Measurements from ENCODE around the gene SKI.

Gene SKI

DNA sequence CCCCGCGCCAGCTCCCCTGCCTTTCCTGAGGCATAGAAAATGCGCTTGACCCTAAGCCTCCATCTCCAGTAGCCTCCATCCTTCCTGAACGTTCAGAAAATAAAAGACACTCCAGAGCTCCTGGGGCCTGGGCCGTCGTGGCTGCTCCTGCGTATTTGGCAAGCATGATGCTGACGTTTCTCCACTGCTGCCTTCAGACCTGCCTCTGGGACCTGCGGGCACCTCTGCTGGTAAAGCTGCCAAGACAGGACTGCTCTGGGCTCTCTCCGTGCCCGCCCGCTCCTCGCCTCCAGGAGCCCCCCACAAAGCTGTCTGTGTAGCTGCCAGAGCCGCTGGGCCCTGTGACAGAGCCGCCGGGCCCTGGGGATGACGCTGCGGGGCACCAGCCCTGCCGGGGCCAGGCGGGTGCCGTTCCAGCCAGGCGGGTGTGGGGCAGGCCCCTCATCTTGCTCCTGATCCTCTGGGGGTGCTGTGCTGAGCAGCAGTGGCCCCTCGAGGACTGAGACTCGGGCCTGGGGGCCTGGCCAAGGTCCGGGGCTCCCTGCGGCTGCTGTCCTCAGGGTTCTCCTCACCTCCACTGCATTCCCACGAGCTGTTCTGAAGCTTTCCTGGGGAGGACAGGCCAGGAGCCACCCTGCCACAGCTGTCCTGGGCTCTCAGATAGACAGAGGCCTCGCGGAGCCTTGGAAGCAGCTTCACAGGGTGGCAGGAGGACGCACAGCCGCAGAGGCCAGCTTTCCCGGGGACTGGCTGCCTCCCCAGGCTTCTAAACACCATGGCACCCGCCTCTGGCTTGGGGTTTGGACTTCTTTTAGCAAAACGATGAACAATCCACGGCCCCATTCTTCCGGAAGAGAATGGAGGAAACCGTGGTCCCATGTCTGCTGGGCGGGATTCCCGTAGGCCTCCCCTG, 115.2 kb downstream of the SKI start:
- no peaks in the 10 kb centered on the region for H3K27me3 ChIP-seq (ENCODE audit: control insufficient read depth, insufficient read depth, low read length)
- no peaks in the 10 kb centered on the region for H3K9me3 ChIP-seq (ENCODE audit: control insufficient read depth, low read length)
- no peaks in the 10 kb centered on the region for H3K4me1 ChIP-seq (ENCODE audit: control insufficient read depth, insufficient read depth, low read length)
- H3K4me3 ChIP-seq (ENCODE audit: low read length) = no peak overlapping the region
- no peak overlapping the region for H3K9ac ChIP-seq (ENCODE audit: low read length)
- H3K36me3 ChIP-seq (ENCODE audit: control insufficient read depth, insufficient read depth, low read length) = no peaks in the 10 kb centered on the region

DNA sequence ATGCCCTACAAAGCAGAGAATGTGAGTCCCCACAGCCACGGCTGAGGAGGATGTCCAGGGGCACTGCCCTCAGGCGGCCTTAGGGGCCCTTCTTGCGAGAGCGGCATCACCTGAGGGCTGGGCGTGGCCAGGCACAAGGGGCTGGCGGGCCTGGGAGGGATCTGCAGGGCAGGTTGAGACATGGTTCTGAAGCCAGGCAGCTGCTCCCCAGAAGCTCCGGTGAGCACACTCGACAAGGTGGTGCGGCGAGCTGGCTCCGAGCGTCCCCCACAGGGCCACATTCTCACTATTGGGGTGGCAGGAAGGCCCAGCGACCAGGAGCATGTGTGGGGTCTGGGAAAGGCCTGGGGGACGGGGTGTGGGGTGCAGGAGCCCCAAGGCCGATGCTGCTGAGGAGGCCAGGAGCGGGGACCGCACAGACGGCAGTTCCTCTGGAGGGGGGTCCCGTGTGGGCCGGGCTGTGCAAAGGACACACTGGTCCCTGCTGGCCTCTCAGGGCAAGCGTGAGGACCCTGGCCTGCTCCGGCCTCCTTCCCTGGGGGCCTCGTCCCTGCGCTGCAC, 116.1 kb downstream of the SKI start:
- Histone ChIP-seq H3K36me3 (ENCODE audit: control insufficient read depth, insufficient read depth, low read length) (no peaks in the 10 kb centered on the region), H3K9me3 (ENCODE audit: control insufficient read depth, low read length) (no peaks in the 10 kb centered on the region), H3K4me1 (ENCODE audit: control insufficient read depth, insufficient read depth, low read length) (no peaks in the 10 kb centered on the region), H3K27me3 (ENCODE audit: control insufficient read depth, insufficient read depth, low read length) (no peaks in the 10 kb centered on the region), H3K4me3 (ENCODE audit: low read length) (no peak overlapping the region), H3K9ac (ENCODE audit: low read length) (no peak overlapping the region)

DNA sequence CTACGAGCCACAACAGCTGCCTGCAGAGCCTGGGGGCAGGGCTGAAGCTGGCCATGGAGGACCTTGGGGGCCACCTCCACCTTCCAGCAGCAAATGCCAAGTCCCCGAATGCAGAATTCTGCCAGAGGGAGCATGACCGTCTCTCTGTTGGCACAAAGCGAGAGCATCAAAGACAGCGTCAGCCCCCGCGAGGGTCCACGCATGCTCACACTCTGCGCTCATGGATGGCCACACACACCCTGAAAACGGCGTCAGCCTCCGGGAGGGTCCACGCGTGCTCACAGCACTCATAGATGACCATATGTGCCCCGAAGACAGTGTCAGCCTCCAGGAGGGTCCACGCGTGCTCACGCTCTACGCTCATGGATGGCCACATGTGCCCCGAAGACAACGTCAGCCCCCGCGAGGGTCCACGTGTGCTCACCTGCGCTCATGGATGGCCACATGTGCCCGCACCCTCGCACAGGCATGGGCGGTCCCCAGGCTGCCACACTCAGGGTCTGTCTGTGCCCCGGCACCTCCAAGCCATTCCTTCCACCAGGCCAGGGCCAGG, 116.7 kb downstream of the SKI start:
- Histone ChIP-seq H3K9ac (ENCODE audit: low read length) (no peak overlapping the region), H3K9me3 (ENCODE audit: control insufficient read depth, low read length) (no peaks in the 10 kb centered on the region), H3K36me3 (ENCODE audit: control insufficient read depth, insufficient read depth, low read length) (no peaks in the 10 kb centered on the region), H3K4me1 (ENCODE audit: control insufficient read depth, insufficient read depth, low read length) (no peaks in the 10 kb centered on the region), H3K4me3 (ENCODE audit: low read length) (no peak overlapping the region), H3K27me3 (ENCODE audit: control insufficient read depth, insufficient read depth, low read length) (no peaks in the 10 kb centered on the region)

DNA sequence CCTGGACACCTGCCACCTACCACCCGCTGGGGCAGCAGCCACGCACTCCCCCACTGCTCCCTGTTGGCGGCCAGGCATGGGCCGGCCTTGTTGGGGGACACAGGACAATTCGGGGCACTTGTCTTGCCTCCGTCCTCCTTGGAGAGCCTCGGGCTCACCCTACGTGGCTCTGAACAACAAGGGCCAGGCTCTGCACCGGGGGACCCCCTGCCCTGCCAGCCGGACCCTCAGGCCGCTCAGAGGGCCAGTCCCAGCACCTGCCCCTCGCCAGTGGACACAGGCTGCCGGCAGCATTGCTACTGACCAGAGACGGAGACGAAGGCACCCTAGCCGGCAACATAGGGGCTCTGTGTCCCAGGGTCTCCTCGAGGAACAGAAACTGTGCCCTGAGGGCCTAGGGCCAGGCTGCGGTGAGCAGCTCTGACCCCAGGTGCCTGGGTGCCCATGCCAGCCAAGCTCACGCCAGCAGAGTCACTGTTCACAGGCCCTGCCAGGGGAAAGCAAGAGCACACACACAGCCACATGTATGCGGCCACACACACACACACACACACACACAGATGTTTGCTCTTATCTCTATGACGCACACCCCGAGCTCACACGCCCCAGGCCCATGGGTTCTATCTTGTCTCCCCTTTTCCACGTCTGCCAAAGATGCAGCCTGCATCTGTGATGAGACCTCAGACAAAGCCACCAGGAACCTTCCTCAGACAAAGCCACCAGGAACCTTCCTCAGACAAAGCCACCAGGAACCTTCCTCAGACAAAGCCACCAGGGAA, 117.4 kb downstream of the SKI start:
- no peaks in the 10 kb centered on the region for H3K9me3 ChIP-seq (ENCODE audit: control insufficient read depth, low read length)

DNA sequence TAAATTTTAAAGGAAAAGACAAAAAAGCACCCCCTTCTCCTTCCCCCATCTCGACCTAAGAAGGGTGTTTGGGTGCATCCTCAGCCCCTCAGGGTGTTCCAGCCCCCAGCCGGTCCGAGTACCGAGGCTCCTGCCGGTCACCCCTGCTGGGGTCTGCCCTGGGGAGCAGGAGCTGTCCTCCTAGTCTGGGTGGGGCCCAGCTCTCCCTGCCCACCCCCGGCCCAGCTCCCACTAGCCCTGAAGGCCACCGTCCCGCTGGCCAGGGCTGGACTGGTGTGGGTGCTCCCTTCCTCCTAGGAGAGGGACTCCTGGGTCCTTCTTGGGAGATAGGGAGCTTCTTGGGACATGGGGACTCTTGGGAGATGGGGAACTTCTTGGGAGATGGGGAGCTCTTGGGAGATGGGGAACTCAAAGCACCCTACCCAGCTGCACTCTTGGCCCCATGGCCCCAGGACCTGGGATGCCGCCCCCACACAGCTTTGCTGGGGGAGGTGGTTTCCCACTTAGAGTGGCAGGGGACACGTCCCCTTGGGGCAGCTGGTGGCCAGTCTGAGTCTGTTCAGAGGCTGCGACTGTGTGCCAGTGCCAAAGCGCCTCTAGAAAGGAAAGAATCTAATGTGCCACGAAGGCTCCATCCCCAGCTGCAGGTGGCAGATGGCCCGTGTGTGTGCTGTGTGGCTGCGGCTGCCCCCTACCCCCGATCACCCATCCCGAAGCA, 118.7 kb downstream of the SKI start:
- H3K9ac ChIP-seq (ENCODE audit: low read length) = no peak overlapping the region
- no peak overlapping the region for H3K4me3 ChIP-seq (ENCODE audit: low read length)
- no peaks in the 10 kb centered on the region for H3K4me1 ChIP-seq (ENCODE audit: control insufficient read depth, insufficient read depth, low read length)
- no peaks in the 10 kb centered on the region for H3K27me3 ChIP-seq (ENCODE audit: control insufficient read depth, insufficient read depth, low read length)
- H3K9me3 ChIP-seq (ENCODE audit: control insufficient read depth, low read length) = no peaks in the 10 kb centered on the region
- H3K36me3 ChIP-seq (ENCODE audit: control insufficient read depth, insufficient read depth, low read length) = no peaks in the 10 kb centered on the region

More for the DNA sequence above, 117.4 kb downstream of the SKI start:
- Histone ChIP-seq H3K4me1 (ENCODE audit: control insufficient read depth, insufficient read depth, low read length) (no peaks in the 10 kb centered on the region), H3K4me3 (ENCODE audit: low read length) (no peak overlapping the region), H3K9ac (ENCODE audit: low read length) (no peak overlapping the region), H3K27me3 (ENCODE audit: control insufficient read depth, insufficient read depth, low read length) (no peaks in the 10 kb centered on the region), H3K36me3 (ENCODE audit: control insufficient read depth, insufficient read depth, low read length) (no peaks in the 10 kb centered on the region)

DNA sequence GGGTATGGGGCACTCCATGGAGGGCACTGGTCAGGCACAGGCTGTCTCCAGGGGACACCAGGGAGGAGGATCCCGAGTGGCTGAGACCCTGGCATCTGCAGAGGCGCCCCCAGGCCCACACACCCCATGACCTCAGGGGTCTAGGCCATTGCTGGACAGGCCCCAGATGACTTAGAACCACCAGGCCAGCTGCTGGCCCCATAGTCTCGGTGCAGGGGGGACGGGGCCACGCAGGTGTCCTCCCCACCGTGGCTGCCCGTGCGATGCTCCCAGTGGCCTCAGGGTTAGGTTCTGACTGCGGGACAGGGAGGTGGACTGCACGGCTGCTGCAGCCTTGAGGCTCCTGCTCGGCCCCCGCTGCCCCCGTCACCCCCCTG, 119.3 kb downstream of the SKI start:
- Histone ChIP-seq H3K36me3 (ENCODE audit: control insufficient read depth, insufficient read depth, low read length) (no peaks in the 10 kb centered on the region), H3K9ac (ENCODE audit: low read length) (no peak overlapping the region), H3K9me3 (ENCODE audit: control insufficient read depth, low read length) (no peaks in the 10 kb centered on the region), H3K4me1 (ENCODE audit: control insufficient read depth, insufficient read depth, low read length) (no peaks in the 10 kb centered on the region), H3K4me3 (ENCODE audit: low read length) (no peak overlapping the region), H3K27me3 (ENCODE audit: control insufficient read depth, insufficient read depth, low read length) (no peaks in the 10 kb centered on the region)

DNA sequence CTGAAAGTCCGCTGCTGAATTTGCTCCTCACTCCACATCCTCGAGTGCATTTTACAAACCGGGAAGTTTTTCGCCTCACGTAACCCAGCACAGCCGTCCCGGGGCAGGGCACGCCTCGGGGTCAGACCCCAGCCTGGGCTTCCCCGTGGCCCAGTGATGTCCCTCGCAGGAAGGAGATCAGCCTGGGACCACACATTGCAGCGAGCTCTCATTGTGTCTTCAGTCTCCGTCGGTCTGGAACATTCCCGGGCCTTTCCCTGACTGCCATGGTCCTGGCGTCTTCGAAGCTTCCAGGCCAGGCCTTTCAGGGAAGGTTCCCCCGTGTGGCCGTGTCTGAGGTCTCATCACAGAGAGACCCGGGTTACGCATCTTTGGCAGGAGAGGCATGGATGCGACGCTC, 119.8 kb downstream of the SKI start:
- Histone ChIP-seq H3K9me3 (ENCODE audit: control insufficient read depth, low read length) (no peaks in the 10 kb centered on the region), H3K36me3 (ENCODE audit: control insufficient read depth, insufficient read depth, low read length) (no peaks in the 10 kb centered on the region), H3K27me3 (ENCODE audit: control insufficient read depth, insufficient read depth, low read length) (no peaks in the 10 kb centered on the region), H3K9ac (ENCODE audit: low read length) (no peak overlapping the region), H3K4me1 (ENCODE audit: control insufficient read depth, insufficient read depth, low read length) (peaks cover 2% of the 10 kb centered on the region), H3K4me3 (ENCODE audit: low read length) (no peak overlapping the region)

DNA sequence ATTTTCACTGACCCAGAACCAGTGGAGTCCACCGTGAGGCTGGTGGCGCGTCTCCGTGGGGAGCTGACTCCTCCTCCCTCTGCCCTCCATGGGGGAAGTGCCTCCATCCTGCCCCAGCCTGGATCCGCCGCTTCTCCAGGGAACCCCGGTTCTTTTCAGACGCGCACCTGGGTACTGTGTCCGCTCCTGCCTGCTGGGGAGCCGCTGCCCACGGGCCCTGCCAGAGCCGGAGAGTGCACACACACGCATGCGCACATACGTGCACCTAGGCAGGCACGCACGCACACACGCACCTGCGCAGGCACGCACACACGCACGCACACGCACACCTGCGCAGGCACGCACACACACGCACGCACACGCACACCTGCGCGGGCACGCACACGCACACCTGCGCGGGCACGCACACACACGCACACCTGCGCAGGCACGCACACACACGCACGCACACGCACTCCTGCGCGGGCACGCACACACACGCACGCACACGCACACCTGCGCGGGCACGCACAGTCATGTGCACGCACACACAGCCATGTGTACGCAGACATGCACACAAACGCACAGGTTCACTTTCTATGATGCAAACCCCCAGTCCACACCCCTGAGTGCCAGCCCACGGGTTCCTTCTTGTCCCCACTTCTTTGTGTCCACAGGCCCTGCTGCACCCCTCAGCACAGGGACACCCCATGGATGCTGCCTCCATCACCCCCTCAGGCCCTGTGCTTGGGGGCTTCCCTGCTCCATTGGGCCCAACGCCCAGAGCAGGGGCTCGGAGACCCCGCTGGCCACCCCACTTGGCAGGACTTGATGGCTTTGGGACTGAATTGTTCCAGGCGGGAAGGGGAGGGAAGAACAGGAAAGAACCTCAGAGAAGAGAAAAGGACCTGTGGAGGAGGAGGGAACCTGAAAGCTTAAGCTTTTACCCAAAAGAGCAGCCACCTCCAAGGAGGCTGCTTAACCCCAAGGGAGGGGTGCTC, 120.5 kb downstream of the SKI start:
- no peaks in the 10 kb centered on the region for H3K27me3 ChIP-seq (ENCODE audit: control insufficient read depth, insufficient read depth, low read length)
- no peak overlapping the region for H3K4me3 ChIP-seq (ENCODE audit: low read length)
- H3K9ac ChIP-seq (ENCODE audit: low read length) = no peak overlapping the region
- peaks cover 9% of the 10 kb centered on the region for H3K4me1 ChIP-seq (ENCODE audit: control insufficient read depth, insufficient read depth, low read length)
- no peaks in the 10 kb centered on the region for H3K36me3 ChIP-seq (ENCODE audit: control insufficient read depth, insufficient read depth, low read length)
- no peaks in the 10 kb centered on the region for H3K9me3 ChIP-seq (ENCODE audit: control insufficient read depth, low read length)

DNA sequence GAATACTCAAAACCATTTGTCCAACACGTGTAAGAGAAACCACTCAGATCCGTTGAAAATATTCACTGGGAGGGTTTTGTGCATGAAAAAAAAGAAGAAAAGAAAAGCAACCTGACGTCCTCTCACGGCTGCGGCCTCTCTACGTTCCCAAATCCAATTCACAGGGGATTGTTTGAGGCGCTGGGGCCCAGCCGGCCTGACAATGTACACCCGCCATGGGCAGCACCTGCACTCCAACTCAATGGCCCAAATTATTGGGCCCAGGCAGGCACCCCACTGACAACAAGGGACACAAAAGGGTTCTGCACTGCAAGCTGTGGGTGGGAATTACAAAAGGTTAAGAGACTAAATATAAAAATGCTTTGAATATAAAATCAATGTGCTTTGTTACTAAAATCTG, 121.7 kb downstream of the SKI start:
- Histone ChIP-seq H3K27me3 (ENCODE audit: control insufficient read depth, insufficient read depth, low read length) (no peaks in the 10 kb centered on the region), H3K9ac (ENCODE audit: low read length) (no peak overlapping the region), H3K9me3 (ENCODE audit: control insufficient read depth, low read length) (no peaks in the 10 kb centered on the region), H3K36me3 (ENCODE audit: control insufficient read depth, insufficient read depth, low read length) (no peaks in the 10 kb centered on the region), H3K4me1 (ENCODE audit: control insufficient read depth, insufficient read depth, low read length) (peaks cover 9% of the 10 kb centered on the region), H3K4me3 (ENCODE audit: low read length) (no peak overlapping the region)

DNA sequence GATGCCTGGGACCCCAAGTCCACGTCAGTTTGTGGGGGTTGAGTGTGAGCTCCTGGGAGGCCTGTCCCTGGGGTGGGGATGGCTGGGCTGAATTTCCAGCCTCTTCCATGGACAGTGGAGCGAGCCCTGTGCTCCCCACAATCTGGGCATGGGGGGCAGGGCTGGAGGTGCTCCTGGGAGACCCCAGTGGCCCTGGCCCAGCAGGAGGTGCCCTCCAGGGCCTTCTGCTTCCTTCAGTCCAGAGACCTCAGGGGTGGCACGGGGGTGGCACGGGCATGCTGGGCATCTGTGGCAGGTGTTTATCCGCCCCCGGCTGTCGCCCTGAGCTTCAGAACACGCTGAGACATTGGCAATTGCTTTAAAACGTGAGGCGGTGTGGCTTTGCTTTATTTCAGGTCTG, 122.4 kb downstream of the SKI start:
- no peak overlapping the region for H3K4me3 ChIP-seq (ENCODE audit: low read length)
- no peaks in the 10 kb centered on the region for H3K27me3 ChIP-seq (ENCODE audit: control insufficient read depth, insufficient read depth, low read length)
- peaks cover 9% of the 10 kb centered on the region for H3K4me1 ChIP-seq (ENCODE audit: control insufficient read depth, insufficient read depth, low read length)
- H3K9ac ChIP-seq (ENCODE audit: low read length) = no peak overlapping the region
- H3K36me3 ChIP-seq (ENCODE audit: control insufficient read depth, insufficient read depth, low read length) = no peaks in the 10 kb centered on the region
- H3K9me3 ChIP-seq (ENCODE audit: control insufficient read depth, low read length) = no peaks in the 10 kb centered on the region
